HEK293 (cell line): ENCODE measurements around the gene IGSF9B.

Source experiments
- GLI4 ChIP-seq: fragments of 450-650 bp; formaldehyde crosslinking; IDR thresholded peaks from 2 replicates; pipeline ENCODE4 v1.5.1; 2016; ENCODE audit warnings: missing biosample characterization, missing genetic modification characterization
- RBAK ChIP-seq: fragments of 450-650 bp; formaldehyde crosslinking; IDR thresholded peaks from 2 replicates; pipeline ENCODE4 v1.5.1; 2016; ENCODE audit warnings: missing biosample characterization, missing genetic modification characterization
- REPIN1 ChIP-seq: fragments of 450-650 bp; formaldehyde crosslinking; IDR thresholded peaks from 2 replicates; pipeline ENCODE4 v1.5.1; 2017; ENCODE audit warnings: missing biosample characterization, missing genetic modification characterization, low read depth
- YY2 ChIP-seq: fragments of 450-650 bp; formaldehyde crosslinking; IDR thresholded peaks from 2 replicates; pipeline ENCODE4 v1.5.1; 2016; ENCODE audit warnings: missing biosample characterization, missing genetic modification characterization
- ZBTB8A ChIP-seq: fragments of 450-650 bp; formaldehyde crosslinking; IDR thresholded peaks from 2 replicates; pipeline ENCODE4 v1.5.1; 2016; ENCODE audit warnings: missing biosample characterization, missing genetic modification characterization
- ZFHX2 ChIP-seq: fragments of 450-650 bp; formaldehyde crosslinking; conservative IDR thresholded peaks from 2 replicates; pipeline ENCODE4 v1.5.1; 2016; ENCODE audit warnings: missing biosample characterization, missing genetic modification characterization
- ZNF114 ChIP-seq: fragments of 450-650 bp; formaldehyde crosslinking; IDR thresholded peaks from 2 replicates; pipeline ENCODE4 v1.5.0; 2017; ENCODE audit warnings: missing biosample characterization, missing genetic modification characterization
- ZNF2 ChIP-seq: fragments of 450-650 bp; formaldehyde crosslinking; IDR thresholded peaks from 2 replicates; pipeline ENCODE4 v1.5.1; 2016; ENCODE audit warnings: missing biosample characterization, missing genetic modification characterization
- ZNF239 ChIP-seq: fragments of 450-650 bp; formaldehyde crosslinking; IDR thresholded peaks from 2 replicates; pipeline ENCODE4 v1.5.1; 2016; ENCODE audit warnings: missing biosample characterization, missing genetic modification characterization
- ZNF311 ChIP-seq: fragments of 450-650 bp; formaldehyde crosslinking; IDR thresholded peaks from 2 replicates; pipeline ENCODE4 v1.5.1; 2017; ENCODE audit warnings: missing biosample characterization, missing genetic modification characterization, borderline replicate concordance
- ZNF350 ChIP-seq: fragments of 450-650 bp; formaldehyde crosslinking; IDR thresholded peaks from 2 replicates; pipeline ENCODE4 v1.5.0; 2017; ENCODE audit warnings: missing biosample characterization, mild to moderate bottlenecking, missing genetic modification characterization
- ZNF366 ChIP-seq: fragments of 450-650 bp; formaldehyde crosslinking; conservative IDR thresholded peaks from 2 replicates; pipeline ENCODE4 v1.5.1; 2016; ENCODE audit warnings: missing biosample characterization, missing genetic modification characterization
- ZNF391 ChIP-seq: fragments of 450-650 bp; formaldehyde crosslinking; IDR thresholded peaks from 2 replicates; pipeline ENCODE4 v1.5.1; 2016; ENCODE audit warnings: low read depth, missing biosample characterization, missing genetic modification characterization, borderline replicate concordance
- ZNF426 ChIP-seq: fragments of 450-650 bp; formaldehyde crosslinking; IDR thresholded peaks from 2 replicates; pipeline ENCODE4 v1.5.1; 2017; ENCODE audit warnings: missing biosample characterization, missing genetic modification characterization, mild to moderate bottlenecking, inconsistent platforms, moderate library complexity
- ZNF521 ChIP-seq: fragments of 450-650 bp; formaldehyde crosslinking; IDR thresholded peaks from 2 replicates; pipeline ENCODE4 v1.5.1; 2017; ENCODE audit warnings: missing biosample characterization, mild to moderate bottlenecking, missing genetic modification characterization
- ZNF621 ChIP-seq: fragments of 450-650 bp; formaldehyde crosslinking; IDR thresholded peaks from 2 replicates; pipeline ENCODE4 v1.5.1; 2017; ENCODE audit warnings: missing biosample characterization, missing genetic modification characterization
- ZNF624 ChIP-seq: fragments of 450-650 bp; formaldehyde crosslinking; IDR thresholded peaks from 2 replicates; pipeline ENCODE4 v1.5.1; 2017; ENCODE audit warnings: missing biosample characterization, missing genetic modification characterization
- ZNF626 ChIP-seq: fragments of 450-650 bp; sonication (Bioruptor Pico); formaldehyde crosslinking; IDR thresholded peaks from 2 replicates; pipeline ENCODE4 v1.5.1; 2018; ENCODE audit warnings: missing biosample characterization, missing genetic modification characterization, inconsistent platforms
- ZSCAN23 ChIP-seq: fragments of 450-650 bp; formaldehyde crosslinking; IDR thresholded peaks from 2 replicates; pipeline ENCODE4 v1.5.1; 2016; ENCODE audit warnings: missing biosample characterization, missing genetic modification characterization
- ZSCAN30 ChIP-seq: fragments of 450-650 bp; IDR thresholded peaks from 2 replicates; pipeline ENCODE4 v1.5.1; 2018; ENCODE audit warnings: missing biosample characterization, mild to moderate bottlenecking, missing genetic modification characterization, moderate library complexity
- TF ChIP-seq, protein P1 (sequence below): fragments of 450-650 bp; formaldehyde crosslinking; IDR thresholded peaks from 2 replicates; pipeline ENCODE4 v1.5.1; 2016; ENCODE audit warnings: missing biosample characterization, missing genetic modification characterization, borderline replicate concordance
- TF ChIP-seq, protein P2 (sequence below): fragments of 450-650 bp; formaldehyde crosslinking; IDR thresholded peaks from 2 replicates; pipeline ENCODE4 v1.5.1; 2016; ENCODE audit warnings: missing biosample characterization, missing genetic modification characterization
- TF ChIP-seq, protein P3 (sequence below): fragments of 450-650 bp; formaldehyde crosslinking; IDR thresholded peaks from 2 replicates; pipeline ENCODE4; 2016; ENCODE audit warnings: missing biosample characterization, missing genetic modification characterization
- TF ChIP-seq, protein P4 (sequence below): fragments of 450-650 bp; formaldehyde crosslinking; IDR thresholded peaks from 2 replicates; pipeline ENCODE4 v1.5.1; 2016; ENCODE audit warnings: missing biosample characterization, missing genetic modification characterization
- TF ChIP-seq, protein P5 (sequence below): fragments of 450-650 bp; formaldehyde crosslinking; IDR thresholded peaks from 2 replicates; pipeline ENCODE4 v1.5.1; 2016; ENCODE audit warnings: missing biosample characterization, missing genetic modification characterization

Gene IGSF9B

DNA sequence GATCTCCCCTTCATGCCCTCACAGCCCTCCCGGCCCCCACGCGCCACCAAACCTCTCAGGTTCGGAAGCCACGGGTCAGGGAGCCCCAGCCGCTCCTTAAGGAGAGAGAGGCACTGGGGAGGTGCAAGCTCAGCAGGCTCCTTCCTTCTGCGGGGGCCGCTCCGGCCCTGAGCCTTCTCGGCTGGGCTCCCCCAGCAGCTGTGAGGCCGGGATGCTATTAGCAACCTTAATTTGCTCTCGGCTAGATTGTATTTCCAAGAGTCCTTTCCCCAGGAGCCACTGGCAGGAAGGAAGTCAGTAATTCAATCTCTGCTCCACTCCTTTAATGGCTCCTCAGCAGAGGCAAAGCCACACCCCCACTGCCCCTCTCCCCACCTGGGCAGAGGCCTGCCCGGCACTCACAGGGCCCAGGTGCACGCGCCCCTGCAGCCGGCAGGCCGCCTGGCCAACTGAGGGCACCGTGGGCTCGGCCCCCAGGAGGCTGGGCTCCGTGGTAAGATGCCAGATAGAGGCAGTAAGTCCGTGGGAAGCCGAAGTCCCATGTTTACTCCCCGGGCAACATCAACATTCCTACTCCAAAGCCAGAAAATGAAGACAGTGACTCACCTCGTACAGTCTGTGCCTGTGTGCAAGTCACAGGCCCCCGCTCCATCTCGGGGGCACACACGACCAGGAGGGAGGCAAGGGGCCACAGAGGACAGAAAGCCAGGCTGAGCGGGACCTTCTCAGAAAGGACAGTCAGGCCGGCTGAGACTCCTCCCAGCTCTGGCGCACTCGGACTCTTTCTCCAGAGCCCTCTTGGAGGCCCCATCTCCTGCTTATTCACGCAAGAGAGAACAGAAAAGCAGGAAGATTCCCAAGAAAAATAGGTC lies 5.2 kb downstream of the IGSF9B start (continued):
- TF ChIP-seq, protein P1, sequence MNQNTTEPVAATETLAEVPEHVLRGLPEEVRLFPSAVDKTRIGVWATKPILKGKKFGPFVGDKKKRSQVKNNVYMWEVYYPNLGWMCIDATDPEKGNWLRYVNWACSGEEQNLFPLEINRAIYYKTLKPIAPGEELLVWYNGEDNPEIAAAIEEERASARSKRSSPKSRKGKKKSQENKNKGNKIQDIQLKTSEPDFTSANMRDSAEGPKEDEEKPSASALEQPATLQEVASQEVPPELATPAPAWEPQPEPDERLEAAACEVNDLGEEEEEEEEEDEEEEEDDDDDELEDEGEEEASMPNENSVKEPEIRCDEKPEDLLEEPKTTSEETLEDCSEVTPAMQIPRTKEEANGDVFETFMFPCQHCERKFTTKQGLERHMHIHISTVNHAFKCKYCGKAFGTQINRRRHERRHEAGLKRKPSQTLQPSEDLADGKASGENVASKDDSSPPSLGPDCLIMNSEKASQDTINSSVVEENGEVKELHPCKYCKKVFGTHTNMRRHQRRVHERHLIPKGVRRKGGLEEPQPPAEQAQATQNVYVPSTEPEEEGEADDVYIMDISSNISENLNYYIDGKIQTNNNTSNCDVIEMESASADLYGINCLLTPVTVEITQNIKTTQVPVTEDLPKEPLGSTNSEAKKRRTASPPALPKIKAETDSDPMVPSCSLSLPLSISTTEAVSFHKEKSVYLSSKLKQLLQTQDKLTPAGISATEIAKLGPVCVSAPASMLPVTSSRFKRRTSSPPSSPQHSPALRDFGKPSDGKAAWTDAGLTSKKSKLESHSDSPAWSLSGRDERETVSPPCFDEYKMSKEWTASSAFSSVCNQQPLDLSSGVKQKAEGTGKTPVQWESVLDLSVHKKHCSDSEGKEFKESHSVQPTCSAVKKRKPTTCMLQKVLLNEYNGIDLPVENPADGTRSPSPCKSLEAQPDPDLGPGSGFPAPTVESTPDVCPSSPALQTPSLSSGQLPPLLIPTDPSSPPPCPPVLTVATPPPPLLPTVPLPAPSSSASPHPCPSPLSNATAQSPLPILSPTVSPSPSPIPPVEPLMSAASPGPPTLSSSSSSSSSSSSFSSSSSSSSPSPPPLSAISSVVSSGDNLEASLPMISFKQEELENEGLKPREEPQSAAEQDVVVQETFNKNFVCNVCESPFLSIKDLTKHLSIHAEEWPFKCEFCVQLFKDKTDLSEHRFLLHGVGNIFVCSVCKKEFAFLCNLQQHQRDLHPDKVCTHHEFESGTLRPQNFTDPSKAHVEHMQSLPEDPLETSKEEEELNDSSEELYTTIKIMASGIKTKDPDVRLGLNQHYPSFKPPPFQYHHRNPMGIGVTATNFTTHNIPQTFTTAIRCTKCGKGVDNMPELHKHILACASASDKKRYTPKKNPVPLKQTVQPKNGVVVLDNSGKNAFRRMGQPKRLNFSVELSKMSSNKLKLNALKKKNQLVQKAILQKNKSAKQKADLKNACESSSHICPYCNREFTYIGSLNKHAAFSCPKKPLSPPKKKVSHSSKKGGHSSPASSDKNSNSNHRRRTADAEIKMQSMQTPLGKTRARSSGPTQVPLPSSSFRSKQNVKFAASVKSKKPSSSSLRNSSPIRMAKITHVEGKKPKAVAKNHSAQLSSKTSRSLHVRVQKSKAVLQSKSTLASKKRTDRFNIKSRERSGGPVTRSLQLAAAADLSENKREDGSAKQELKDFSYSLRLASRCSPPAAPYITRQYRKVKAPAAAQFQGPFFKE (tag by site-specific recombination): no peak
- TF ChIP-seq ZNF391 (tag by site-specific recombination) (no peak), ZSCAN23 (tag by site-specific recombination) (no peak), ZNF239 (tag by site-specific recombination) (no peak), ZNF624 (tag by site-specific recombination) (no peak), YY2 (no peak), ZNF366 (no peak; the same call in 1 of the 2 replicates), ZNF521 (tag by site-specific recombination) (no peak), ZSCAN30 (no peak), ZNF2 (tag by site-specific recombination) (no peak), ZNF621 (tag by site-specific recombination) (no peak), ZNF626 (tag by site-specific recombination) (no peak), ZNF311 (tag by site-specific recombination) (no peak), ZNF426 (tag by site-specific recombination) (no peak), GLI4 (no peak), RBAK (tag by site-specific recombination) (no peak), ZBTB8A (no peak), ZNF350 (tag by site-specific recombination) (no peak), ZNF114 (no peak), REPIN1 (tag by site-specific recombination) (no peak), ZFHX2 (tag by site-specific recombination) (peak; percentile 53; the same call in 1 of the 2 replicates)
- TF ChIP-seq, protein P2, sequence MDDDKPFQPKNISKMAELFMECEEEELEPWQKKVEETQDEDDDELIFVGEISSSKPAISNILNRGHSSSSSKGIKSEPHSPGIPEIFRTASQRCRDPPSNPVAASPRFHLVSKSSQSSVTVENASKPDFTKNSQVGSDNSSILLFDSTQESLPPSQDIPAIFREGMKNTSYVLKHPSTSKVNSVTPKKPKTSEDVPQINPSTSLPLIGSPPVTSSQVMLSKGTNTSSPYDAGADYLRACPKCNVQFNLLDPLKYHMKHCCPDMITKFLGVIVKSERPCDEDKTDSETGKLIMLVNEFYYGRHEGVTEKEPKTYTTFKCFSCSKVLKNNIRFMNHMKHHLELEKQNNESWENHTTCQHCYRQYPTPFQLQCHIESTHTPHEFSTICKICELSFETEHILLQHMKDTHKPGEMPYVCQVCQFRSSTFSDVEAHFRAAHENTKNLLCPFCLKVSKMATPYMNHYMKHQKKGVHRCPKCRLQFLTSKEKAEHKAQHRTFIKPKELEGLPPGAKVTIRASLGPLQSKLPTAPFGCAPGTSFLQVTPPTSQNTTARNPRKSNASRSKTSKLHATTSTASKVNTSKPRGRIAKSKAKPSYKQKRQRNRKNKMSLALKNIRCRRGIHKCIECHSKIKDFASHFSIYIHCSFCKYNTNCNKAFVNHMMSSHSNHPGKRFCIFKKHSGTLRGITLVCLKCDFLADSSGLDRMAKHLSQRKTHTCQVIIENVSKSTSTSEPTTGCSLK (tag by site-specific recombination): no peak
- TF ChIP-seq, protein P3, sequence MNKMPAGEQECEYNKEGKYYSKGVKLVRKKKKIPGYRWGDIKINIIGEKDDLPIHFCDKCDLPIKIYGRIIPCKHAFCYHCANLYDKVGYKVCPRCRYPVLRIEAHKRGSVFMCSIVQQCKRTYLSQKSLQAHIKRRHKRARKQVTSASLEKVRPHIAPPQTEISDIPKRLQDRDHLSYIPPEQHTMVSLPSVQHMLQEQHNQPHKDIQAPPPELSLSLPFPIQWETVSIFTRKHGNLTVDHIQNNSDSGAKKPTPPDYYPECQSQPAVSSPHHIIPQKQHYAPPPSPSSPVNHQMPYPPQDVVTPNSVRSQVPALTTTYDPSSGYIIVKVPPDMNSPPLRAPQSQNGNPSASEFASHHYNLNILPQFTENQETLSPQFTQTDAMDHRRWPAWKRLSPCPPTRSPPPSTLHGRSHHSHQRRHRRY (tag by site-specific recombination): no peak
- TF ChIP-seq, protein P4, sequence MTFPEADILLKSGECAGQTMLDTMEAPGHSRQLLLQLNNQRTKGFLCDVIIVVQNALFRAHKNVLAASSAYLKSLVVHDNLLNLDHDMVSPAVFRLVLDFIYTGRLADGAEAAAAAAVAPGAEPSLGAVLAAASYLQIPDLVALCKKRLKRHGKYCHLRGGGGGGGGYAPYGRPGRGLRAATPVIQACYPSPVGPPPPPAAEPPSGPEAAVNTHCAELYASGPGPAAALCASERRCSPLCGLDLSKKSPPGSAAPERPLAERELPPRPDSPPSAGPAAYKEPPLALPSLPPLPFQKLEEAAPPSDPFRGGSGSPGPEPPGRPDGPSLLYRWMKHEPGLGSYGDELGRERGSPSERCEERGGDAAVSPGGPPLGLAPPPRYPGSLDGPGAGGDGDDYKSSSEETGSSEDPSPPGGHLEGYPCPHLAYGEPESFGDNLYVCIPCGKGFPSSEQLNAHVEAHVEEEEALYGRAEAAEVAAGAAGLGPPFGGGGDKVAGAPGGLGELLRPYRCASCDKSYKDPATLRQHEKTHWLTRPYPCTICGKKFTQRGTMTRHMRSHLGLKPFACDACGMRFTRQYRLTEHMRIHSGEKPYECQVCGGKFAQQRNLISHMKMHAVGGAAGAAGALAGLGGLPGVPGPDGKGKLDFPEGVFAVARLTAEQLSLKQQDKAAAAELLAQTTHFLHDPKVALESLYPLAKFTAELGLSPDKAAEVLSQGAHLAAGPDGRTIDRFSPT (tag by site-specific recombination): peak; percentile 48; the same call in 1 of the 2 replicates
- TF ChIP-seq, protein P5, sequence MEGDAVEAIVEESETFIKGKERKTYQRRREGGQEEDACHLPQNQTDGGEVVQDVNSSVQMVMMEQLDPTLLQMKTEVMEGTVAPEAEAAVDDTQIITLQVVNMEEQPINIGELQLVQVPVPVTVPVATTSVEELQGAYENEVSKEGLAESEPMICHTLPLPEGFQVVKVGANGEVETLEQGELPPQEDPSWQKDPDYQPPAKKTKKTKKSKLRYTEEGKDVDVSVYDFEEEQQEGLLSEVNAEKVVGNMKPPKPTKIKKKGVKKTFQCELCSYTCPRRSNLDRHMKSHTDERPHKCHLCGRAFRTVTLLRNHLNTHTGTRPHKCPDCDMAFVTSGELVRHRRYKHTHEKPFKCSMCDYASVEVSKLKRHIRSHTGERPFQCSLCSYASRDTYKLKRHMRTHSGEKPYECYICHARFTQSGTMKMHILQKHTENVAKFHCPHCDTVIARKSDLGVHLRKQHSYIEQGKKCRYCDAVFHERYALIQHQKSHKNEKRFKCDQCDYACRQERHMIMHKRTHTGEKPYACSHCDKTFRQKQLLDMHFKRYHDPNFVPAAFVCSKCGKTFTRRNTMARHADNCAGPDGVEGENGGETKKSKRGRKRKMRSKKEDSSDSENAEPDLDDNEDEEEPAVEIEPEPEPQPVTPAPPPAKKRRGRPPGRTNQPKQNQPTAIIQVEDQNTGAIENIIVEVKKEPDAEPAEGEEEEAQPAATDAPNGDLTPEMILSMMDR: no peak
